Kasumi-1 (cell line): ENCODE measurements around the gene MDFIC.
A peak's percentile ranks its signal among the peaks of the same experiment; 100 is the strongest.

Source experiments
- DNase-seq, 2 experiments: peaks; one replicate each; lab custom pipeline; 2025; lab: John Stamatoyannopoulos, UW

The MDFIC gene

DNA sequence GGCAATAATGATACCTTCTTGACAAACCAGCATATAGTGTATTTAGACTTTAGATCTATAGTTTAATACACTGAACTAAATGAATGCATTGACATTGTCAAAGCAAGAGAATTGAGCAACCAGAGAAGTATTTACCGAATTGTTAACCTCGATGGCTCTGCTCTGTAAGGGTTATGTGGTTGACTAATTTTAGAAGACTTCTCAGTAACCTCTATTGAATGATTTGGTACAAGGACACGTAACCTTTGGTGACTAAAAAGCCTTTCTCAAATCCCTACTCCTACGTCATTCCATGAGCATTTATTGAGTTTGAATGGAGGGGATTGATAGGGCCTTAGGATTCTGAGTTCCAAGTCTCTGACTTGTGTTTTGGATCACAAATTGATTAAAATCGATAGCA, 67.6 kb downstream of the MDFIC start:
- DNase-seq = no peak

DNA sequence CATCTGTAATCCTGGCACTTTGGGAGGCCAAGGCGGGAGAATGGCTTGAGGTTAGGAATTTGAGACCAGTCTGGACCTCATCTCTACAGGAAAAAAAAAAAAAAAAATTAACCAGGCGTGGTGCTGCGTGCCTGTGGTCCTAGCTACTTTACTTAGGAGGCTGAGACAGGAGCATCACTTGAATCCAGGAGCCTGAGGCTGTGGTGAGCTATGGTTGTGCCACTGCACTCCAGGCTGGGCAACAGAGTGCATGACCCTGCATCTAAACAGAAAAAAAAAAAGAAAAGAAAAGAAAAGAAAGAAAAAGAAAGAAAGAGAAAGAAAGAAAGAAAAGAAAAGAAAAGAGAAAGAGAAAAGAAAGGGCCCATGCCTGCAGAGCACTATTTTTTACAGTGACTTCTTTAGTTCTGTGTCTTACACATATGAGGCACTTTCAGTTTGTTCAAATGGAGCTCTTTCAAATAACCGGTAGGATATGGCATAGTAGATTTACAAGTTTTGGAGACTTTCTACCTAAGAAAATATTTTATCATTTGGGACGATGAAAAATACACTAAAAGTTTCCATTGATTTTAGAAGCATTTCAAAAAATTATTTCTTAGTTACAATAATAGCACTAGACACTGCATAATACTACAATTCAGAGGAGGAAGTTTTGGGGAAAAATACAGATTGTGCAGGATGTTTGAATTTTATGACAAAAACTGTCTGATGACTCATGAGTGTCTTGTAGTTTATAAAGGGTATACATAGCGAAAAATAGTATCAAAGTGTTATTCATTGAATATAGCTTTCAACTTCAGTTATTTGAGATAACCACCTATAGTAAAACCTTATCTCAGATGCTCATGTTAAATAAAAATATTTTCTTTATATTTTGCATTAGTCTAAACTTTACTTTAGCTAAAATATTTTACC, 75.9 kb downstream of the MDFIC start:
- no peak for DNase-seq

DNA sequence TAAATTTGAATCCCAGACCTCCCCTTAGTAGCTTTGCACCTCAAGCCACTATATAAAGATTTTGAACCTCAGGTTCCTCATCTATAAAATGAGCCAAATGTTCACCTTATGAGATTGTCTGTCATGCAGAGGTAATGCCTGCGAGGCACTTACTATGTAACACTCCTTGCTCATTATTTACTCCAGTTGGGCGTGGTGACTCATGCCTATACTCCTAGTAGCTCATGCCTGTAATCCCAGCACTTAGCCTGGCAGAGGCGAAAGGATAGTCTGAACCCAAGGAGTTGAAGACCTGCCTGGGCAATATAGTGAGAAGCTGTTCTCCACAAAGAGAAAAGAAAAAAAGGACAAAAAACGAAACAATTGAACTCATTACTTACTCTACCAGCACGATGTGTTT, 82.2 kb downstream of the MDFIC start:
- no peak for DNase-seq

DNA sequence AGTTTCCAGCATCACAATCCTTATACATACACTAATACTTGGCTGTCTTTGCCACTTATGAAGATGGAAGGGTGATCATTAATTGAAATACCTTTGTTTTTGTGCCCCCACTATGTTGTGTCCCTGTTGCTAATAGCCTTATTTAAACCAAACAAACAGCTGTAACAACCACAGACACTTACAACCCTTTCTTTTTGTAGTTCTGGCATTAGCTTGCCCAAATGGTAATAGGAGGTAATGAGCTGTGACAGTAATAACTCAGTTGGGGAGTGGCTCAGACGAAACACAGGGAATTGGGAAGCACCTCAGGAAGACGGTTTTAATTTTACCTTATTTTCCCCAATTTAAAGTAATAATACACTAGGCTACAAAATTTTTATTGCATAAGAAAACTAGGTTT, 83.4 kb downstream of the MDFIC start:
- DNase-seq = no peak

DNA sequence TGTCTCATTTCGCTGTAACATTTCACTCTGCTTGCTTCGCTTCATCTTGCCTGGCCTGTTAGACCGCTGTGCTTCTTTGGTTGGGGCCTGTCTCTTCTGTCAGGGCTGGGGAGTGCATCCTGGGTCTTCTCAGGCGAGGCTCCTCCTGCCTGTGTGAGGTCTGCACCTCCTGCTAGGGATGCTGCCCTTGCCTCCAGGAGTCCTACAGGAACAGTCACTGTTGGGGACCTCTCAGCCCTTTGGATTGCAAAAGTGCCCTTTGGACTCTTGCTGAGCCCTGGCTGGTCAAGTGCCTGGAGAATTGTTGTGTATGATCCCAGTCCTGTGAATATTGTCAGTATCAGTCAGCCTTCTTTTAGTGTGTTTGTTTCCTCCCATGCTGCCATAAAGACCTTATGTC, 84.1 kb downstream of the MDFIC start:
- no peak for DNase-seq

DNA sequence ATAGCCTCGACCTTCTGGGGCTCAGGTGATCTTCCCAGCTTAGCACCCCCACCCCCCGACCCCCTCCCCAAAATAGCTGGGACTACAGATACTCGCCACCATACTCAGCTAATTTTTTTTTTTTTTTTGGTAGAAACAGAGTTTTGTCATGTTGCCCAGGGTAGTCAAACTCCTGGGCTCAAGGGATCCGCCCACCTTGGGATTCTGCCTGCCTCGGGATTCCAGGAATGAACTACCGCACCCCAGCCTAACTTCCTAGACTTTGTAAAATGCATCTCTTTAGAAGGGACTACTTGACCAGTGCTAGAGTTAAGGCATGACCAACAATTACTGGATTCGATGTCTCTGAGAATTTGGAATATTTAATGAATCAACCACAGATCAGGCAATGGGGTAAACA, 85.9 kb downstream of the MDFIC start:
- no peak for DNase-seq

DNA sequence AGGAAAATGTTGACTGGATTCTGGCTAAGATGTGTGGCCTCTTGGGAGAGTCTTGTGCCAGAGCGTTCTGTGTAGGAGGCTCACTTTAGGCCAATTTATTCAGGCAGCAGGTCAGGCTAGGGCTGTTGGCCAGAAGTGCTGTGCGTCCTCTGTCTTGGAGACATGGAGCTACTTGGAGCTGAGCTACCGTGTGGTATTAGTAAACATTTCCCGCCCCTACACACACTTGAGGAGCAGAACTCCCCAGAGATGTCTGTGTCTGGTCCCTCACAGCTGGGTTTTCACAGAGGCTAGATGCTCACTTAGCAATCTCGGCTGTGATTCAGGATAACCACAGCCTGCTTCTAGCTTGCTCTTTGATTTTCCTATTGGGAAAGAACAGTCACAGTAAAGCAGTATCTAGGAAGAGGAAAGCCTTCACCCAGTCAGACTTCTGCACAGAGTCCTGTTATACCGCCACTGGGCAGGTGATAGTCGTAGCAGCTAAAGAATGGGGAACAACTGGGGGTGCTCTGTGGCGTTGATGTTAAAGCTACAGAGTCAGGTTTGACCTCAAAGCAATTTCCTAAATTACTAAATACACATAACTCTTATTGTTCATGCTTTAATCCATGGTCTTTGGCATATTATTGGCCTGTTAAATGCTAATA, 86.7 kb downstream of the MDFIC start:
- no peak for DNase-seq

DNA sequence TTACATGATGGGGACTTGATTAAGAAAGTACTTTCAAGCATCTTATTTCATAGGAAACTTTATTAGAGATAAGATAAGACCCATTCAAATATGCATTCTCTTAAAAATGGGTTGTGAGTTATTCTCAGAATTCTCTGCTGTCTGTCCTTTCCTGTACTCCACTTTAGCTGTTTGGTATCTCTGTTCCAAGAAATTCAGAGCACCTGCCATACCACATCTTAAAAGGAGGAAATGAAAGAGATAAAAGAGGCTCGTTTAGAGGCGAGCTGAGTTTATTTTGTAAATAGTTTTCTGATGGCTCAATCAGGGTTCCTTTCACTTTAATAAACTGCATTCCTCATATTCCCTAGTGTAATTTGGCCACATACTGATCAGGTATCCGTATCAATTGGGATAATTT, 87.2 kb downstream of the MDFIC start:
- no peak for DNase-seq

DNA sequence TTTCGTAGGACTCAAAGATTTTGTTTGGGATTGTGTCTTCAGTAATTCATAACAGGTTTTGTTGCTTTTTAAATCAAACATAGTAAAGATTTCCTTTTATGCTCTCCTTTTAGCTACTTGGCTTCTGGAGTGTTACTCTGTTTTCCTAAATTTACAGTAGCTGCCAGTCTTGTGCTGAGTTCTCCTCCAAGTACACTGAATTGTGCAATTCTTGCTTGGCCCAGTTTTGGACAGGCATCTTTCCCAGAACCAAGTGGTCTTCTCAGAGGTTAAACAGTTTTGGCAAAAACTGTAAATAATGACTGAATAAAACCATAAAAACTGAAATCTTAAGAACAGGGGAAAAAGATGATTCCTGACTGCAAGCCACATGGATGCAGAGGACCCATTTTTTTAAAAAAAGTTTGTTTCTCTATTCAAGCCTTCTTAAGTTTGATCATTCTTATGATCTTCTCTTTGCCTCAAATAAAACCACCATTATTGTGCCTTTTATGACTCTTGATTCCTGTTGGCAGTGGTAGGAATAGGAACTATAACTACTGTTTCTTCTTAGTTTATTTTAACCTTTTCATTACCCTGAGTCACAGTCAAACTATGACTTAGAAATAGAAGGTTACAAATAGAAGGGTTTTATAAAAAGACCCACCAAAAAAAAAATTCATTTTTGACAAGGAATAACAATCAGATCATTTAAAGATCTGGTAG, 88.0 kb downstream of the MDFIC start:
- DNase-seq = no peak

DNA sequence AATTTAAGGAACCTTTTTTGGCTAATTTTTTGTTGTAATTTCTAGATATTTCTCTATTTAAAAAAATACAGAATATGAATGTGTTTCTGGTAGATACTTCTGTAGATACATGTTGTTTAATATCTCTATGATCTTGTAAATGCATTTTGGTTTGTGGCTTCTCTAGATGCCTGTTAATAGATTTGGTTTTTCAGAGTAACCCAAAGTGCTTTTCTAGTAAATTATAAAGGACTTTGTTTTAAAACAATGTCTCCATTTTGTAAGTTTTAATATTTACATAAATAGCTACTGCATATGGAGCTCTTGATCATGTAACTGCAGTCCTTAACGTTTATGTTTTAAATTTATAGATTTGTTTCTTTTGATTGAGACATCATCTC, 88.5 kb downstream of the MDFIC start:
- DNase-seq = no peak

DNA sequence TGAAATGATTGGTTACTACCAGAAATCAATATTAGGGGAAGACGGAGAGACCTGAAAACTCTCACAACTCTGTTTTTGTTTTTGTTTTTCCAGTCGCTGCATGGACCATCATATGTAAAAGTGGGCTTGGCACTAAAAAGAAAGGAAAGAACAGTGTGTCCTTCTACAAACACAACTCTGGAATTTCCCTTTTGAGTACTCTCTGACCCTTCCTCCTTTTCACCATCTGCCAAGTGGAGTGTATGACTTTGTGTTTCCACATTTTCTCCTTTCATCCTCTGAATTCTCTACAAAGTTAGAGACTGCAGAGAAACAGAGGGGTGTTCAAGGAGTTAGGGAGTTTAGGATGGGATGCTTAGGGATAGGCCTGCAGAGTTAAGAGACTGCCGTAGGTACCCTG, 92.0 kb downstream of the MDFIC start:
- no peak for DNase-seq

DNA sequence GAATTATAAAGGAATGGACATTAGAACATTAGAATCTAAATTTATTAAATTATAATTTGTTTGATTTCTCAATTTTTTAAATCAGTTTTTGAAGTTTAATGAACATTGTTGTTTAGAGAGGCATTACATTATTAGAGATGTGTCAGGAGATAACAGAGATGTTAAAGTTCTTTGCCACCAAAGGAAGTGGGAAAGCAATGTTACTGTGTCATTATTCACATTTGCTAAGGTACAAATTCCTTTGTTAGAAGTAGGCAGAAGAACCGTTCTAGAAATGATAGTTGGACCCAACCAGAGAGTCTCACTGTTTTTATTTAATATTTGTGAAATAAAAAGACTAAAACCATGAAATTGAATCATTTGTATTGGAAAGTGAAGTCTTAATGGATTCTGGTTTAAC, 92.9 kb downstream of the MDFIC start:
- DNase-seq = no peak

DNA sequence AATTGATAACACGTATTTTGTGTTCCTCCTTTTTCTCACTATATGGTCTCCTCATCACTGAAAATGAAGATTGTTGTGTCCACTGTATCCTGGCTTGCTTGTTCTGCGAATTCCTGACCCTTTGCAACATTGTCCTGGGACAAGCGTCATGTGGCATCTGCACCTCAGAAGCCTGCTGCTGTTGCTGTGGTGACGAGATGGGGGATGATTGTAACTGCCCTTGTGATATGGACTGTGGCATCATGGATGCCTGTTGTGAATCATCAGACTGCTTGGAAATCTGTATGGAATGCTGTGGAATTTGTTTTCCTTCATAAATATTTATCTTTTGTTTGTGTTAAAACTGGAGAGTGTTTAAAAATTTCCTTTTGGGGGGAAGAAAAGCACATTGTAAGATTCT, 93.7 kb downstream of the MDFIC start:
- no peak for DNase-seq

DNA sequence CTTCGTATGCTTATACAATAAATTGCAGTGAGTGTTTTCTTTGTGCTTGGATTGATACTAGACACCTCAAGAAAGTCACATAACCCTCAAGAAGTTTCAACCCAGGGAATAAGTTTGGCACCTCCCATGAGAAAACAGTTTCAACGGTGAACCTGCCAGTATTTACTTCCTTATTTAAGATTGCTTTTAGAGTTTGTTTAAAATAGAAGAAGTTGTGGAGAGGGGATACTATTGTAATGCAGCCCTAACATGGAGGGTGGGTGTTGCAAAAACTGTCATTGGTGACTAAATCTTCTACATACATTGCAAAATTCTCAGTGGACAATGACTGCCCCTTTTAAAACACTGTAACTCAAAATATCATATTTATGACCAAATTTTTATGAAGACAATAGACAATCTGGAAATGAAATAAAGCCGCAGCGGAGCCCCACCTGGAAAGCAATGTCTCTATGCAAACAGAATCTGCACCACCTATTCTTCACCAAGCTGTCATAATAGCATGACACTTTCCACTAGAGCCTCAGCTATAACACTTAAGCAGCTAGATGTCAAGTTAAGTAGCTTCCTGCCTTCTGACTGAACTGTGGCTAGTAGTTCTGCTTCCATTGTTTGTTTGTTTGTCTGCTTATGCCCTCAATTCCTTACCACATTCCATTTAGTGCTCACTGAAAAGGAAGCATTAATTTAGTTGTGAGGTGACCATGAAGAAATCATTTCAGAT, 98.2 kb downstream of the MDFIC start:
- DNase-seq = peak; percentile 65 to 72

DNA sequence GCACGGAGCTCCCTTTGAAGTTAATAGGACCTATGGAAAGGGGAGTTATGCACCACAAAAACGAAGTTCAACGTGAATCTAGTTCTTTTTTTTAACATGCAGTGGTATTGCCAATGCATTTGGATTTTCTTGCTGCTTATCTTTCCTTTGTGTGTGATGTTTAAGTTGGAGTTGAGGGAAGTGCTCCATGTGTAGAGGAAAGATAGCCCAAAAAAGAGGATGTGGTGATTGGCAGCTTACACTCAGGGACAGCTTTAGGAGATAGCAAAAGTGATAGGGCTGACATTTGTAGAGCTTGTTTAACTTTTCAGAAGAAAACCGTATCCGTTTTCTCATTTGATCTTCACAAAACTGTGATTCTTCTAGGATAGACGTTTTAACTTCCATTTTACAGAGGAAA, 101.3 kb downstream of the MDFIC start:
- peak; percentile 76 to 81 for DNase-seq

DNA sequence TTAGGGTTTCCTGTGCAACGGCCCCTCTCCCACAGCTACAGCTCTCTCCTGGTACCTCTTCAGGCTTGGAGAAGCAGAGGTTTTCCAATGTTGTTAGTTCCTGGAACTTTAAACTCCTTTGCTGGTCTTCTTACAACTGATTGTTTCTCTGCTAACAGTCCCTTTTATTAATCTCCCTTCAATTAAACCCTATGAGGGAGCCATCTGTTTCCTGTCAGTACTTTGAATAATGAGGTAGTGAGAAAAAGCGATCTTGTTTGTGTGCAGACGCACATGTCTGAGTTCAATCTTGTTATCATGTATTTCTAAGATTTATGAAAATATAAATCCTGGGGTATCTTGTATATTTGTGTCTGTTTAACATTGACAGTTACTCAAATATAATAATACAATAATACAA, 102.4 kb downstream of the MDFIC start:
- peak; percentile 40 to 54 for DNase-seq

DNA sequence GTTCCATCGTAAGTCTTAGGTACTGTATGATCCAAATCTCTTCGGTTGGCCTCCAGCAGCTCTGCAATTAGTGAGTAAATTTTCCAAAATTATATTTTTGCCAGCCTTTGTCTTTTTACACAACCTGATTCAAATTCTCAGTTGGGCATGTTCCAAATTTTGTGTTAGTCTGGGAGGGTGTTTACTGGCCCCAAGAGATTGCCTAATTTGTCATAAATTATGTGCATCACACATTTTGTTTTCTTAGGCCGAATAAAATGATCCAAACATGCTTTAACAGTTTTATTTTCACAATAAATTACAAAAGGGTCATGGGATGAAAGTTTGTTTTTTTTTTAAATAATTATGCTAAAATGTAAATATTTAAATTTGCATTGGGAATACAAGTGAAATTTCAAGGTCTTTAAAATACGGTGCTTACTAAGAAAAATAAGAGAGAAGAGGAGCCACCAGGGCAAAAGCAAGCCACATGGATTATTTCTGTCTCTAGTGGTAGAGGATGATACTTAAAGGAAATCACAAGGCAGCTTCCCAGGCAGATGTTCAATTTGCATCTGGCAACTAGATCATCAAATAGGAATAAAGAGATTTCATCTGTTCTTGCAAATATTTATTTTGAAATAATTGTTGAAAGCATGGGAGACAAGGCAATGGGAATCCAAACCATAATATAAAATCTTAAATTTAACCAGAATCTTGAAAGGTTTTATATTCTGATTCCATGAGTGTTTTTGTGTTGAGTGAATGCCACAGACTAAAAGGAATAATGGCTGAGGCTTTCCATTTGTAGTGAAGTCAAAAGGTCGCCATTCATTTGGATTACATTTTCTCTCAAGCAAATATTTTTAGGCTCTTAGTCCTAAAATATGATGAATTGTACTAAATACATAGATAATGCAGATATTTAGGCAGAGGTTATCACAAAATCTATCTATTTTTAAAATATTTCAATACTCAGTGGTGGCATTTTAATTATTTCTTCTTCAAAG, 111.1 kb downstream of the MDFIC start:
- no peak for DNase-seq

DNA sequence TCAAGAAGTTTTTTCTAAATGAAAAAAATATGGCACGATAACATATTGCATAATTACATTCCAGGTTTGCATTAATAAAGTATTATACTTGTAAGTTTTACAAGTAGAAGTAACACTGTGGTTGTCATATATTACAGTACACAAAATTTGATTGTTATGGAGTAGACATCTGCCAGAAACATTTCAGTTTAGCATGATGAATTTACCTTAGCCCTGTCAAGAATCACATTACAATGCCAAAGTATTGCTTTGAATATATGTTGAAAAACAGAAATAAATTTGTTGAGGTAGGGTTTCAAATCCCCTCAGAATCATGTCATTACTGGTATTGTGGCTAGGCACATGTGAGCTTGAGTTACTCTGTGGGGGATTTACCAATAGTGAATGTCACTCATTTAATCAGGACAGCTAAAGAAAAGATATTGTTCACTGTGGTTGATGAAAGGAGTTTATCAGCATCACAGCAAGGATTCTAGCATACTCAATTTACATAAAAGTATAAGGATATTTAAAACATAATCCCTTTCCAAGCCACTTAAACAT, 112.1 kb downstream of the MDFIC start:
- no peak for DNase-seq

DNA sequence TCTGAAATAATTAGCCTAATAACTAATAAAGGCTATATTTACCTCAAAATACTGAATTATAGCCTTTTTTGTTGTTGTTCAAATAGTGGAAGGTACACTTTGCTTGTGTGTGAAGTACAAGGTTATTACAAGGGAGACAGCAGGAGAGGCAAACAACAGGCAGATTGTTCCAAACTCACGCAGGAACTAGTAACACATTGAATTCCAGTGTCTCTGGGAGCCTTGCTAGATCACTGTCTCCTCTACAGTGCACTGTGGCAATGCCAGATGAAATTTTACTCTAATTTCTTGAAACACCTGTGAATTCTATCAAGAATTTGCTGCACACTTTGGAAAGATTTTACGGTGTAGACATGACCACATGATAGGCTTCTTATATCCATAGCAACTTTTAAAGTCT, 112.6 kb downstream of the MDFIC start:
- no peak for DNase-seq

DNA sequence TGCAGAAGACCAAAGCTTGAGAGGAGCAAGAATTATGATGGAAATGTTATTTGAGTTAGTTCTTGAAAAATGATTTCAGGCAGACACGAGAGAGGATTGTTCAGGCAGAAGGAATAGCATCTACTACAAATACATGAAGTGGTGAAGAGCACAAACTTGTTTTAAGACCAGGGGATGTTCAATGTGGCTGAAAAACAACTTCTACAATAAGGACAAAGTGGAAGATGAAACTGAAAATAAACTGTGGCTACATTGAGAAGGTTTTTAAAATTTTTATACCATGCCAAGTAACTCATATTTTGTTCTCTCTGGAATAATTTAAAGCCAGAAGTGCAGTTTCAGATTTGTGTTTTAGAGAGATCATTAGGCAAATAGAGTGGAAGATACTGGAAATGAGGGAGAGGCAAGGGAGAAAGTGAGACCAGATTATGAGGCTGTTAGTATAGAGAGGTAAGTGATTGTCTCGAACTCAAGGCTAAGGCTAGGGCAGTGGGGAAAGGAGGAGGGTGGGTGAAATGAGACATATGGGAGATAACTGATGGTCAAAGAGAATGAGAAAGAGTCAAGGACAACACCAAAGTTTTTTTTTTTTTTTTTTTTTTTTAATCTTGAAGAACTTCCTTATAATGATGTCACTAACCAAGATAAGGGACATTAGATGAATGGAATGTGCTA, 115.4 kb downstream of the MDFIC start:
- no peak for DNase-seq
